HG03139 (cell line): Measurements from ENCODE around the gene TLE2.
"Not testable (repeated sequence)": the region's sequence is repeated elsewhere in the genome, so short reads cannot be mapped to it uniquely, and the experiment has no call there.

Source experiments
- ATAC-seq: cut with Tn5 transposase; IDR thresholded peaks from one replicate; pipeline ENCODE4 v1.9.1; 2021; ENCODE audit not compliant: unreplicated experiment

TLE2 gene

DNA sequence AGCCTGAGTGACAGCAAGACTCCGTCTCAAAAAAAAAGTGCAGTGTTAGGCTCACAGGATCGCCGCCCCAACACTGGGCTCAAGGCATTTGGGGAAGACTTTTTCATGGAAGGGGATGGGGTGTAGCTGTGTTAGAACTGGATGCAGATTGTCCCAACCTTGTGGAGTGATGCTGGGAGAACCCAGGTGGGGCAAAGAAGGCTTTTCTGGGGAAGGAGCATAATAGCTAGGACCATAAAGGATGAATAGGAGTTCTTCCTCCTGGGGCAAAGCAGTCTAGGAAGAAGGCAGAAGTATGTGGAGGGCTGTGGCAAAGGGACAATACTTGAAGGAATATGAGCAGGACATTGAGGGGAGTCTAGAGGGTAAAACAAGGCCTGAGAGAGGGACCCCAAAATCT, 40.5 kb downstream of the TLE2 start:
- no peak for ATAC-seq

- ATAC-seq, result no peak
These were observed 41.3 kb downstream of the TLE2 start for GRCh38 chr19:2987797-2988196.

DNA sequence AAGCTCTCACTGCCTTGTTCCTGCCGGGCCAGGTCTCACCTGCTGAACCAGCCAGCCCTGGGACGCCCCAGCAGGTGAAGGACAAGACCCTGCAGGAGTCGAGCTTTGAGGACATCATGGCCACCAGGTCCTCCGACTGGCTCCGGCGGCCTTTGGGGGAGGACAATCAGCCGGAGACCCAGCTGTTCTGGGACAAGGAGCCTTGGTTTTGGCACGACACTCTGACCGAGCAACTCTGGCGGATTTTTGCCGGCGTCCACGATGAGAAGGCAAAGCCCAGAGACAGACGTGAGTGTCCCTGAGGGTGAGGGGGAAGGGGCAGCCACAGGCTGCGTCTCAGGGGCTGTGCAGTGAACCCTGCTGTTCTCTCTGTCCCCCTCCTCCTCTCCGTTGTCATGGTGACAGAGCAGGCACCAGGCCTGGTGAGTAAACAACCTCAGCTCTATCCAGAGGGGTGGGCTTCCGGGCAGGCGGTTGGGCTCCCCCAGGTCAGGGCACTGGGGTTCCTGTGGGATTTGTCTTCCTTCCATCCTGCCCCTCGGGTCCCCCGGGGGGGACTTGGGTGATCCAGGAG, 42.0 kb downstream of the TLE2 start:
- ATAC-seq, result no peak

DNA sequence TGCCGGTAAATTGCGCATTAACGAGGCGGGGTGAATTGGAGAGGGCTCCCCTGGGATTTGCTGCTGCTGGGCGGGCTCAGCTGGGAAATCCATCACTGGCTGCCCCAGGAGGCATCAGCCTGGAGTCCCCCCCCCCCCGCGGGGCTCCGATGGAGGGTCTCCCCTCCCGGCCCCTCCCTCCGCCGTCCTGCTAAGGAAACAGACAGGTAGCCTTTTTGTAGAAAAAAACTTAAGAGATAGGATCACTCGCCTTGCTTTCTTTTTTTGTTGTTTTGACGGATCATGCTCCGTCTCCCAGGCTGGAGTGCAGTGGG, 44.9 kb downstream of the TLE2 start:
- no peak for ATAC-seq

- no peak for ATAC-seq
These were observed 45.5 kb downstream of the TLE2 start for GRCh38 chr19:2983351-2984214.

- ATAC-seq, result no peak
These were observed 46.1 kb downstream of the TLE2 start for GRCh38 chr19:2982983-2983350.

GRCh38 chr19:2982561-2982960, 46.5 kb downstream of the TLE2 start:
- no peak for ATAC-seq

DNA sequence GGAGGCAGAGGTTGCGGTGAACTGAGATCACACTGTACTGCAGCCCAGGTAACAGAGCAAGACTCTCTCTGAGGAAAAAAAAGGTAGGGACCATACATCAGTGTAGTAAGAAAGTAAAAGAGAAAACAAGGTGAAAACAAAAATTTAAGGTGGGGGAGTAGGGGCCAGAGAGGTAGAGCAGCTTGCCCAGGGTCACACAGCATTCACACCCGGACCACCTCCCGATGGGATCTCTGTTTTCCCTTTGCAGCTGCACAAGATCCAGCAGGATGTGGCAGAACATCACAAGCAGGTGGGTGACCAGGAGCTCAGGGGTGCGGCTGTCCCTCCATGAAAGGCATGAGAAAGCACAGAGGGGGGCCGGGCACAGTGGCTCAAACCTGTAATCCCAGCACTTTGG, 47.2 kb downstream of the TLE2 start:
- no peak for ATAC-seq

DNA sequence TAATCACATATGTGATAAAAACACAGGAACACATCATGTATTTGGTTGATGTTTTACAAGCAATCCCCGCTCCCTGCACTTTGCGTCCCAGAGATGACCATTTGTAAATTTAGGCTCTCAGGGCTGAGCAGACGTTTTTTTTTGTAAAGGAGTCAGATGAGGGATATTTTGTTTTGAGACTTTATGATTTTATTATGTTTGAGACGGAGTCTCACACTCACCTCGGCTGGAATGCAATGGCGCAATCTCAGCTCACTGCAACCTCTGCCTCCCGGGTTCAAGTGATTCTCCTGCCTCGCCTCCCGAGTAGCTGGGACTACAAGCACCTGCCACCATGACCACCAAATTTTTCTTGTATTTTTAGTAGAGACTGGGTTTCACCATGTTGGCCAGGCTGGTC, 50.3 kb downstream of the TLE2 start:
- no peak for ATAC-seq

DNA sequence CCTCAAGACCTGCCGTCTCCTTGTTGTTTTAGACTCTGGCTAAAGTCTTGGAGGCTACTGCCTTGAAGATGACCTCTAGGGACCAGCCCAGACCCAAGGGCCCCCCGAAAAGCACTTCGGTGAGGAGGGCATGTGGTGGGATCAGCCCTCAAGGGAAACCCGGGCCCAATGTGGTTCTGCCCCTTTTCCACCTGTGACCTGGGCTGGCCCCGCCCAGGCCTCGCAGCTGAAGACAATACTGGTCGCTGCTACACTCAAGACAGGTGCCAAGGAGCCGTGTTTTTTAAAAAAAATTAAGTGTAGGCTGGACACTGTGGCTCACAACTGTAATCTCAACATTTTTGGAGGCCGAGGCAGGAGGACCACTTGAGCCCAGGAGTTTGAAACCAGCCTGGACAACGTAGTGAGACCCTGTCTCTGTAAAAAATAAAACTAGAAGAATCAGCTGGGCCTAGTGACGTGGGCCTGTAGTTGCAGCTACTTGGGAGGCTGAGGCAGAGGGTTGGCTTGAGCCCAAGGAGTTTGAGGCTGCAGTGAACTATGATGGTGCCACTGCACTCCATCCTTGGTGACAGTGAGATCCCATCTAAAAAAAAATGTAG, 50.8 kb downstream of the TLE2 start:
- no peak for ATAC-seq

DNA sequence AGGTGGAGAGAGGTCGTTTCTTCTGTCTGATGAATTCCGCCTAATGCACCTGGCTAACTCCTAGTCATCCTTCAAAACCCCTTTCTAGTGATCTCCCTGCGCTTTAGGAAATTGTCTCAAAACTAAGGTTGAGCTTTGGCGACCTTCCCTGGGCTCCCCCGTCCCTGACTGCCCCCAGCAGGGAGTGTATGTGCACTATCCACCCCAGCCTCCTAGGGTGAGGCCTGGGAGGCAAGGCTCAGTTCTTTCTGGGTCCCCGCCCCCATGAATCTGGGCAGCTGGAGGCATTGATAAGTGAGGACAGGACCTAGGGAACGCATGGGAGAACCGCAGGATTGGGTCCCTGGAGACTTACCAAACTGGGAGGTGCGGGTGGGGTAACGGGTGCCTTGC, 51.3 kb downstream of the TLE2 start:
- ATAC-seq, result no peak

DNA sequence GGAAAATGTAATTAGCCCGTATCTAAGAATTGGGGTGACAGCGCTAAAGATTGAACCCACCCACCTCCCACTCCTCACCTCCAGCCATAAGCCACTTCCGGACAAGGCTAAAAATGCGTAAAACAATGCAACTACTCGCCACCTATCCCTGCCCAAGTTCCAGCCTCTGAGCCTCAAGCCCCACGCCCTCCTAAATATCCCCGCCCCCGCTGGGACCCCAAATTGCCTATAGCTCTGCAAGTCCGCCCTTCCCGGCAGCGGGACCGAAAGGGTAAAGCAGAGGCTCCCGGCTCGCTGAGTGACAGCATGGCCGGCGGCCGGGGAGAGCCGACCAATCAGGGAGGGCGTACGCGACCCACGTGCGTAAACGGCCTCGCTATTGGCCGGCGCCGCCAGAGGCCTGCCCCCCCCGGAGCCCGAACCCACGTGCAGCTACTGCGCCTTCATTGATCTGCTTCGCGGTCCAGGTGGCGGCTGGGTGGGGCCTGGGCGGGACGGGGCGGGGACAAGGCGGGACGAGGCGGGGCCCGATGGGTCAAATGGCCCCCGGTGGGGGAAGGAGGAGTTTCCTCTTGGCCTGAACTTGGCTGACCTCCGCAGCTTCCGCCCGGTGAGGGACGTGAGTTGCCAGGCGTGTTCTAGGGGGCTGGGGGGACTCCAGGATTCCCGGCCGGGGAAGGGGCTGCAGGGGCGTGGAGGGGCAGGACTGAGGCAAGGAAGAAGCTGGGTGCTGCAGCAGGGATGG, 51.9 kb downstream of the TLE2 start, which contains the start of gene TLE6:
TSS of gene TLE6 (plus strand) at position 564 of the 745 bp plus-strand sequence. CDS start 670 bp downstream, outside the sequence.
- peak; percentile 95 for ATAC-seq

GRCh38 chr19:2976609-2977000, 52.5 kb downstream of the TLE2 start:
- no peak for ATAC-seq

DNA sequence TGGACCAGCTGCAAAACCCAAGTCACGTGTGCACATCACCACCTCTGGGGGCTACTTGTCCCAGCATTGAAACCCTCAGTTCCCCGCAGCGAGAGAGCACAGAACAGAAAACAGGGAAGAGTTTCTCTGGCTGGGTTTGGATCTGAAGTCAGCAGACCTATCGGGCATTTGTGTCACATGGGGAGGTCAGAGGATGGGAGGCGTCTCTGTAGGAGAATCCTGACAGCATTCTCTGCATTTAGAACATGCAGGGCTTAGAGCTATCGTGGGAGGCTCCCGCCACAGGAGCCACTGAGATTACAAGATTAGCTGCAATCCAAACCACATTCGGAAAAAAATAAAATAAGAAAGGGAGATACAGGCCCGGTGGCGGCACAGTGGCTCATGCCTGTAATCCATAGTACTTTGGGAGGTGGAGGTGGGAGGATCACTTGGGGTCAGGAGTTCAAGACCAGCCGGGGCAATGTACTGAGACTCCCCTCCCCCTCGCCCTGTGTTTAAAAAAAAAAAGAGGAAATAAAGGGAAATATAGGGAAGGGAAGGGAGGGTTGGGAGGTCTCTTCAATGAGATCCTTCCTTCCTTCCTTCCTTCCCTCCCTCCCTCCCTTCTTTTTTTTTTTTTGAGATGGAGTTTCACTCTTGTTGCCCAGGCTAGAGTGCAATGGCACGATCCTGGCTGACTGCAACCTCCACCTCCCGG, 54.6 kb downstream of the TLE2 start:
- no peak for ATAC-seq

DNA sequence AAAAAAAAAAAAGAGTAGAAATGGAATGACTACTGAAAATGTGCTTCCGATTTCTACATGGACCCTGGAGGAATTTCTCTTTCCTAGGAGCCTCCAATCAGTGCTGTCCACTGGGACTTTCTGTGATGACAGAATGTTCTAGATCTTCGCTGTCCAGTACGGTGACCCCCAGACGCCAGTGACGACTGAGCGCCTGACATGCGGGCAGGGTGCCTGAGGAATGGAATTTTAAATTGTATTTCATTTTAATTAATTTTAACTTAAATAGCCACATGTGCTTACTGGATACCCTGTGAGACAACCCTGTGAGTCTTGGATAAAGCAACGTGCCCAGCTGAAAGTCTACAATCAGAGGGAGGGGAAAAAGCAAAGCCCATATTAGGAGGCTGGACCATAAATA, 55.9 kb downstream of the TLE2 start:
- no peak for ATAC-seq

GRCh38 chr19:2970201-2970835, 58.8 kb downstream of the TLE2 start:
- ATAC-seq, result no peak

DNA sequence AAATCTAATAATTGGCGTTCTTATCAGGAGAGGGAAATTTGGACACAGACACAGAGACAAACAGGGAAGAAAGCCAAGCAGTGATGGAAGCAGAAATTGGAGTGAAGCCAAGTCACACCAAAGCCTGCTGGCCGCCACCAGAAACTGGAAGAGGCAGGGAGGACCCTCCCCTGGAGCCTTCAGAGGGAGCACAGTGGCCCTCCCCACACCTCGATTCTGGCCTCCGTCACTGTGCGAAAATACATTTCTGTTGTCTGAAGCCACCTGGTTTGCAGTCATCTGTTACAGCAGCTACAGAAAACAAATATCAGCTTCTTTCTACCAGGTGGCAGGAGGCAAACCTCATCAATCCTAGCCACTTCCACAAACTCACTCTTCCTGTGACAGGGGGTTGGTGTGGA, 60.0 kb downstream of the TLE2 start:
- ATAC-seq, result no peak

DNA sequence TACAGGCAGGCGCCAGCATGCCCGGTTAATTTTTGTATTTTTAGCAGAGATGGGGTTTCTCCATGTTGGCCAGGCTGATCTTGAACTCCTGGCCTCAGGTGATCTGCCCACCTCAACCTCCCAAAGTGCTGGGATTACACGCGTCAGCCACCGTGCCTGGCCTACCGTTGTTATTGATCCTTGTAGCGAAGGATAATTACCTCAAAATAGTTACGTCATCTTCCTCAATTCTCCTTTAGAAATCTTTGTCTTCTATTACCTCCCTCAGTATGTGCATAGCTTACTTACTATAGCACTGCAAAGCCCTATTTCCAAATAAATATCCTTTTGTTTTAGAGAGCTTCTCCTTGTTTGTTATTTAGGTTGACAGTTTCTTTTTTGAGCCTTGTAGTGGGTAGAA, 61.1 kb downstream of the TLE2 start:
- no peak for ATAC-seq

GRCh38 chr19:2964874-2965273, 64.2 kb downstream of the TLE2 start:
- no peak for ATAC-seq

- ATAC-seq, result not testable (repeated sequence)
These were observed 65.4 kb downstream of the TLE2 start for GRCh38 chr19:2963631-2964030.

- ATAC-seq, result no peak
These were observed 66.0 kb downstream of the TLE2 start for GRCh38 chr19:2963122-2963521.
